Suppressor macrophage (primary cell): ENCODE results near the gene HOXD3.

Source experiments
- DNase-seq, 4 experiments: peaks; one replicate each; pipeline ENCODE4 v3.0.0-alpha.2; 2020 to 2022

Gene HOXD3

DNA sequence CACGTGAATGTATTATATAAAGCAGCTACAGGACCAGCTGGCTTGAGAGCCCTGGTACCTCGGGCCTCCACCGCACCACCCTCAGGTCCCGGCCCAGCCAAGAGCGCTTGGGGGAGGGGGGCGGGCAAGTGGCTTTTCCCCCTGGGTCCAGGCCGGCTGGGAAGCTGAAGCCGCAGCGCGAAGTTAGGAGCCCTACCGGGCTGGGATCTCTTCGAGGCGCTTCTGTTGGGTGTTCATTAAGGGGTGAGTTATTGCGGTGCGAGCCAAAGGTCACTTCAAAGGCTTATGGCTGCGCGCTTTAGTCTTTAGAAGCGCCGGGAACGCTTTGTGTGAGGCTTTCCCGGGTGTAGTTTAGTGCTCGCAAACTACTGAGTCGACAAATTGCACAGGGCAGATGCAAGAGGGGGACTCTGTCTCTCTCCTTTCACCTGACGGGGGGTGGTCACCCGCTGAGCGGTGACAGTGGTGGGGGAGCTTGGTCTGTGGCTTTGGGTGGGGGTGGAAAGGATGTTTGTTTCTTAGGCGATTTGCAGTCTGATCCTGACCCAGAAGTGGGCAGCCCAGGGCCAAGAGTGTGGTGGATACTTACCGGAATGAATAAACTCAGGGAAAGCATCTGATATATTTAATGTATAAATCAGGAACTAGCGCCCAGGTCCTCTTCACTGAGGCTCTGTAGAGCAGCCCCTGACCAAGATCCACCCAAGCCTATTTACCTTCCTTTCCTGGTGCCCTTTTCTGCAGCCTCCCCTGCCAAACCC, 6.0 kb downstream of the HOXD3 start:
- DNase-seq = no peak

DNA sequence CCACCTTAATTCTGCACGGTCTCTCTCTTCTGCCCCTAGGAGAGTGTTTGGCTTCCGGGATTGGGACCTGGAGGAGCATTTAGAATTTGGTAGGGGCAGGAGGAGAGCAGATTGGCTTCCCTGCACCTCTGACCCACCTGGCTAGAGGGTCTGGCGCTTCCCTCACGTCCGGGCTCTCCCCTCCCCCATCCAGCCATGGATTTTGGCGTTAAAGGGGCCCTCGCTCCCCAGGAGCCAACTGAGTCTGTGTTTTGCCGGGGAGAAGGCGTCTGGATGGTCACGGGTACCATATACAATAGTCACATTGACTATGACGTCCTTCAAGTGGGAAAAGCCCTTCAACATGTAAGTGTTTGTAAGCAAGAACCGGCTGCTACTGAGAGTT, 6.6 kb downstream of the HOXD3 start:
- DNase-seq = no peak

GRCh38 chr2:176164201-176164600, 7.1 kb downstream of the HOXD3 start:
- DNase-seq = no peak

GRCh38 chr2:176164611-176165369, 7.7 kb downstream of the HOXD3 start:
- no peak for DNase-seq

DNA sequence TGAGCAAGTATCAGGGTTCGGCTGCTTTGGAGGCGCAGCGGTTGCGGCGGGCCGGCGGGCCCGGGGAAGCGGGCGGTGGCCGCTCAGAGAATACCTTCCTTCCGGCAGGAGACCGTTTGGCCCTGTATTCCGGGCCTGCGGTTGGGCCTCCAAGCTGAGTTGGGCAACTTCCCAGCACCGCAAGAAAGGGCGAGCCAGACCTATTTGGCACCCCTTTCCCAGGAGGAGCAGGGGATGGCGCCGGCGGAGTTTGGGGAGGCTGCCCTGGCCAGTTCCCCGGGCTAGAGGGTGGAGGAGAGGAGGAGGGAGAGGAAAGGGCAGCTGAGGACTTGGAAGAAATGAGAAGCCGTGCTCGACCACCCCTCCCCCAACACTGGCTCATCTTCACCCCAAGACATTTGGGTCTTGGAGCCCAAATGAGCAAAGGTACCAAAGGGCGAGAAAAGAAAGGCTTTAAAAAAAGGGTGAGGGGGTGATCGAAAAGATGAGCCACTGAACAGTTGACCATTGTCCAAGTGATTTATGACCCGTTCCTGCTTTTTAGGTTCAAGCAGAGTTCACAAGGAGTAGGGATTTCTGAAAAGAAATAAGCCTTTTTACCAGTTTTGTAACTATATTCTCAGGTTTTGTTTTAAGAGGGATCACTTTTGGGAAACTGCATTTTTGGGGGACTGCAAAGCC, 8.4 kb downstream of the HOXD3 start:
- DNase-seq = no peak

GRCh38 chr2:176166272-176166671, 9.2 kb downstream of the HOXD3 start:
- DNase-seq = no peak

DNA sequence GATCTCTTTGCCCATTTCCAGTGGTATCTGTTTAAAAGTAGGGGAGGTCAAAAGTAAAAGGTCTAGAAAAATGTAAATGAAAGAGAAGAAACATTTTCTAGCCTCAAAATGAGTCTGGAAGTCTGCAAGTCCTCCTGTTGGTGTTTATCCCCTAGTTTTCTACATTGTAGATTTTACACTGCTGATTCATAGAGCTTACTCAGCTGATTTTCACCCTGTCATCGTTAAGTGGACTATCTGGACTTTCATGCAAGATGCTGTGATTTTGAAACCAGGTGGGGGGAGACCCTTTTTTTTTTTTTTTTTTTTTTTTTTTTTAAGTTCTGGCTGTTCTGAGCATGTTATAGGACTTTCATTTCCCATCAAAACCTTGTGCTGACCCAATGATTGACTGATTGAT, 10.3 kb downstream of the HOXD3 start:
- DNase-seq = no peak

- DNase-seq = no peak
Observed at GRCh38 chr2:176169181-176169580, 12.1 kb downstream of the HOXD3 start.

DNA sequence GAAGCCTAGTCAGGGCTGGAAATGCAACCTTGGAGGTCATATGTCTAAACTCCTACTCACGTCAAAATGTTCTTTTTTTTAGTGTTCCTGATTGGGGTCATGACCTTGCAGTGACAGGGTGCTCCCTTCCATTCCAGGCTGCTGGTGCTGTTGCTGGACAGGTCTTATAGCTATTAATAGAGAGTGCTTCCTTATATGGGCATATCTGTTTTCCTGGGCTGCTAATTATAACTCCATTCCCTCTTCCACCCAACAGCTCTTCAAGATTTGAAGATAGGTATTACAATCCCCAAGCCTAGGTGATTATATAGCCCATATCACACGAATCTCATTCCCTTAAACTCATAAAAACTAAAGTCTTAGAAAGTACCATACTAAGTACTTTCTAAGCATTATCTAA, 12.6 kb downstream of the HOXD3 start:
- no peak for DNase-seq

GRCh38 chr2:176170602-176171305, 13.6 kb downstream of the HOXD3 start:
- no peak for DNase-seq

GRCh38 chr2:176171351-176172006, 14.4 kb downstream of the HOXD3 start:
- DNase-seq = no peak

GRCh38 chr2:176172007-176172894, 15.1 kb downstream of the HOXD3 start:
- no peak for DNase-seq

DNA sequence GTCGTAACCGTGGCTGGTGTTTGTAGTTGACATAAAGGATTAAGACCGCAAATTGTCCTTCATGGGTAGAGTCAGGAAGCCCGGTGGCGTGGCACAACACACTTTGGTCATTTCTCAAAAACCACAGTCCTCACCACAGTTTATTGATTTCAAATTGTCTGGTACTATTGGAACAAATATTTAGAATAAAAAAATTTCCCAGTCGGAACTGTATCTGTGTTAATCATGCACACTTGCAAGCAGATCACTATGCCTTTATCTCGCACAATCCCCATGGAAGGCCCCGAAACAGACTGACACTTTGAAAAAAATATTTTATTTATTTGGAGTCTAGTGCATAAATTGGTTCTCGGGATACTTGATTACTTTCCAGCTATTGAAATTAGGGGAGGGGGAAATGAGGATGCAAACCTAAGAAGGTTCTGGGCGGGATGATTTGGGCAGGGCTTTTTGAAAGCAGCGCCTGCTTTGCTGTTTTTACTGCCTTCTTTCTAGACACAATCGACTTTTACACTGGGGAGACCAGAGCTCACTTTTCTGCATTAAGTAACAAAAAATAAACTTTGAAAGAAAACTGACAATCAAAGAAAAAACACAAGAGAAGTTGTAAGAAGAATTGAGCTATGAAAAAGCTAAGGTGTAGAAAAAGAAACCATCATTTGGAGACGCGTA, 15.9 kb downstream of the HOXD3 start:
- no peak for DNase-seq

DNA sequence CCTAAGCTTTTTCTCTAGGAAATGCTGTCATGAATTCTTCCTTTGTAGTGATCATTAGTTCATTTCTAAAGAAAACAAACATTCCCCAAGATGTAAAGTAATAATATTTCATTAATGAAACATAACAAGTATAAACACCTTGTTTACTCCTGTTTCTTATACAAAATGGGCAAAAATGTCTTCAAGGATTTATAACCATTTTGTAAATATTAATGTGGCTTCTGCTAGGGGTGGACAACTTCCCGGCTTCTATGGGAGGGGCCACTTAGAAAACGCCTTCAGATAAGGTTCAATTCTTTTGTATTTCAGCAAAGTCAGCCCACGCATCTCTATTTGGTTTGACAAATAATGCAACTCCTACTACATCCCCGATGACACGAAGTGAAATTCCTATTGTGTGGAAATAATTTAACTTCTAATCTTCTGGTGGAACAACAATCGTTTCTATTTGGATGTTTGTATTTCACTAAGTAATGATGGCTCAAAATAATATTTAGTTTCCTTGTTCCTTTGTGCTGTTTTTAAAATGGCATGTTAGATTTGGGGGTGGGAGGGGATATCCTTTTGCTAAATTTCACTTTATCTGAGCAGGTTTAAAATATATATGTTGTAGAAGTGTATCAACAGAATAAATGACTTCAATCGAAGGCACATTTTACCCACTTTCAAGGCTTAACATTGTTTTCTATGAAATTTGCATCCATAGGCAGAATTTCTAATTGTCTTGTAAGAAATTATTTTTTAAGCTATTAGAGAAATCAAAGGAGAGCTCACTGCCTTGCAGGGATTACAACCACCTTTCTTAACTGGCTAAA, 16.7 kb downstream of the HOXD3 start:
- DNase-seq = no peak

GRCh38 chr2:176174382-176174823, 17.3 kb downstream of the HOXD3 start:
- no peak for DNase-seq

- DNase-seq = no peak
Observed at GRCh38 chr2:176174824-176175708, 18.0 kb downstream of the HOXD3 start.

GRCh38 chr2:176175709-176176607, 18.9 kb downstream of the HOXD3 start:
- no peak for DNase-seq

GRCh38 chr2:176177580-176178037, 20.5 kb downstream of the HOXD3 start:
- no peak for DNase-seq
